ENCODE data around the gene SH3PXD2A. TPM values are rescaled to one million over a fixed set of nuclear protein-coding genes. Genes with fewer than 3 reads are reported as not detected.

The SH3PXD2A gene
- total RNA-seq, 1 experiment from 2014 or later = 13.2 TPM

GRCh38 chr10:103812432-103812831 lies 42.9 kb downstream of the SH3PXD2A start:
- ChIA-PET CTCF (interaction anchor here (1.3 kb wide), 1 partner anchor 20 kb away, joined by 3 read pairs; no protein-coding TSS in a partner anchor), POLR2A (interaction anchor here (1.3 kb wide), 1 partner anchor 21 kb away, joined by 4 read pairs; no protein-coding TSS in a partner anchor)
- Mint-ChIP-seq H3K4me1 (ENCODE audit: insufficient read depth, unreplicated experiment) (no peaks in the 10 kb centered on the region), H3K4me3 (ENCODE audit: unreplicated experiment) (no peak overlapping the region), H3K27me3 (ENCODE audit: insufficient read depth, unreplicated experiment) (no peaks in the 10 kb centered on the region), H3K36me3 (ENCODE audit: insufficient read depth, unreplicated experiment) (no peaks in the 10 kb centered on the region), H3K27ac (ENCODE audit: low read depth, unreplicated experiment) (no peak overlapping the region), H3K9me3 (ENCODE audit: unreplicated experiment) (no peaks in the 10 kb centered on the region)
- intact Hi-C loops (cut with micrococcal nuclease) = no loop called here
- DNase-seq (ENCODE audit: unreplicated experiment) = no peak
- no peak for TF ChIP-seq CTCF (IDR thresholded peaks at IDR 0.05; ENCODE audit: unreplicated experiment)
- no TSS peak for BruUV-seq (replicated peaks)

GRCh38 chr10:103812004-103812403 lies 43.4 kb downstream of the SH3PXD2A start:
- no TSS peak for BruUV-seq (replicated peaks)
- ChIA-PET CTCF (interaction anchor here (1.3 kb wide), 1 partner anchor 20 kb away, joined by 3 read pairs; no protein-coding TSS in a partner anchor), POLR2A (interaction anchor here (1.1 kb wide), 1 partner anchor 31 kb away, joined by 3 read pairs; no protein-coding TSS in a partner anchor)
- no peak for TF ChIP-seq CTCF (IDR thresholded peaks at IDR 0.05; ENCODE audit: unreplicated experiment)
- H3K4me3 Mint-ChIP-seq (ENCODE audit: unreplicated experiment) = no peak overlapping the region
- H3K9me3 Mint-ChIP-seq (ENCODE audit: unreplicated experiment) = no peaks in the 10 kb centered on the region
- no peaks in the 10 kb centered on the region for H3K27me3 Mint-ChIP-seq (ENCODE audit: insufficient read depth, unreplicated experiment)
- H3K36me3 Mint-ChIP-seq (ENCODE audit: insufficient read depth, unreplicated experiment) = no peaks in the 10 kb centered on the region
- no peak for DNase-seq (ENCODE audit: unreplicated experiment)
- no peak overlapping the region for H3K27ac Mint-ChIP-seq (ENCODE audit: low read depth, unreplicated experiment)
- H3K4me1 Mint-ChIP-seq (ENCODE audit: insufficient read depth, unreplicated experiment) = no peaks in the 10 kb centered on the region
- intact Hi-C loops (cut with micrococcal nuclease) = no loop called here

- no peaks in the 10 kb centered on the region for H3K9me3 Mint-ChIP-seq (ENCODE audit: unreplicated experiment)
- DNase-seq (ENCODE audit: unreplicated experiment) = no peak
- H3K36me3 Mint-ChIP-seq (ENCODE audit: insufficient read depth, unreplicated experiment) = no peaks in the 10 kb centered on the region
- H3K27me3 Mint-ChIP-seq (ENCODE audit: insufficient read depth, unreplicated experiment) = no peaks in the 10 kb centered on the region
- no peaks in the 10 kb centered on the region for H3K4me1 Mint-ChIP-seq (ENCODE audit: insufficient read depth, unreplicated experiment)
- no peak overlapping the region for H3K27ac Mint-ChIP-seq (ENCODE audit: low read depth, unreplicated experiment)
- TF ChIP-seq CTCF (IDR thresholded peaks at IDR 0.05; ENCODE audit: unreplicated experiment) = no peak
- ChIA-PET CTCF (interaction anchor here (1.0 to 1.3 kb wide), 2 partner anchors 20 to 47 kb away, joined by 3 read pairs; no protein-coding TSS in a partner anchor), POLR2A (interaction anchor here (0.6 to 1.1 kb wide), 2 partner anchors 12 to 30 kb away, joined by 3 to 4 read pairs; no protein-coding TSS in a partner anchor)
- no TSS peak for BruUV-seq (replicated peaks)
- intact Hi-C loops (cut with micrococcal nuclease) = no loop called here
- H3K4me3 Mint-ChIP-seq (ENCODE audit: unreplicated experiment) = no peak overlapping the region
Observed at GRCh38 chr10:103811463-103811862, 43.9 kb downstream of the SH3PXD2A start.

- Mint-ChIP-seq H3K4me1 (ENCODE audit: insufficient read depth, unreplicated experiment) (no peaks in the 10 kb centered on the region), H3K4me3 (ENCODE audit: unreplicated experiment) (no peak overlapping the region), H3K27me3 (ENCODE audit: insufficient read depth, unreplicated experiment) (no peaks in the 10 kb centered on the region), H3K36me3 (ENCODE audit: insufficient read depth, unreplicated experiment) (no peaks in the 10 kb centered on the region), H3K9me3 (ENCODE audit: unreplicated experiment) (no peaks in the 10 kb centered on the region), H3K27ac (ENCODE audit: low read depth, unreplicated experiment) (no peak overlapping the region)
- ChIA-PET CTCF (no interaction called here), POLR2A (no interaction called here)
- no TSS peak for BruUV-seq (replicated peaks)
- TF ChIP-seq CTCF (IDR thresholded peaks at IDR 0.05; ENCODE audit: unreplicated experiment) = no peak
- intact Hi-C loops (cut with micrococcal nuclease) = no loop called here
- DNase-seq (ENCODE audit: unreplicated experiment) = no peak
Observed at GRCh38 chr10:103808780-103809179, 46.6 kb downstream of the SH3PXD2A start.

Data from MCF 10A (cell line).